GM19025 (cell line): ENCODE measurements around the gene DENND5B.
A peak's percentile ranks its signal among the peaks of the same experiment; 100 is the strongest.
"Not testable (repeated sequence)": the region's sequence is repeated elsewhere in the genome, so short reads cannot be mapped to it uniquely, and the experiment has no call there.

Experiments
- ATAC-seq: cut with Tn5 transposase; IDR thresholded peaks from one replicate; pipeline ENCODE4 v1.9.1; 2021; ENCODE audit warnings: mild to moderate bottlenecking, low read depth, moderate library complexity; ENCODE audit not compliant: unreplicated experiment

The DENND5B gene

GRCh38 chr12:31562594-31563328 is 28.2 kb downstream of the DENND5B start:
- no peak for ATAC-seq

GRCh38 chr12:31560516-31560915 is 30.4 kb downstream of the DENND5B start:
- ATAC-seq = no peak

GRCh38 chr12:31558521-31558920 is 32.4 kb downstream of the DENND5B start:
- ATAC-seq = no peak

GRCh38 chr12:31557707-31558106 is 33.2 kb downstream of the DENND5B start:
- no peak for ATAC-seq

- ATAC-seq = not testable (repeated sequence)
These were observed 35.5 kb downstream of the DENND5B start for GRCh38 chr12:31555466-31555865.

GRCh38 chr12:31550590-31550989 is 40.3 kb downstream of the DENND5B start:
- ATAC-seq = not testable (repeated sequence)

- ATAC-seq = no peak
These were observed 54.3 kb downstream of the DENND5B start for GRCh38 chr12:31536672-31537071.

GRCh38 chr12:31533470-31533869 is 57.5 kb downstream of the DENND5B start:
- ATAC-seq = no peak

GRCh38 chr12:31531893-31532292 is 59.0 kb downstream of the DENND5B start:
- no peak for ATAC-seq

GRCh38 chr12:31528095-31528494 is 62.8 kb downstream of the DENND5B start:
- ATAC-seq = no peak

- ATAC-seq = no peak
These were observed 63.9 kb downstream of the DENND5B start for GRCh38 chr12:31527083-31527482.

GRCh38 chr12:31526158-31526546 is 64.8 kb downstream of the DENND5B start:
- ATAC-seq = no peak

- ATAC-seq = no peak
These were observed 65.3 kb downstream of the DENND5B start for GRCh38 chr12:31525496-31526157.

- ATAC-seq = peak; percentile 84
These were observed 66.0 kb downstream of the DENND5B start for GRCh38 chr12:31524791-31525495.

GRCh38 chr12:31523306-31523705 is 67.6 kb downstream of the DENND5B start:
- no peak for ATAC-seq

- no peak for ATAC-seq
These were observed 68.3 kb downstream of the DENND5B start for GRCh38 chr12:31522607-31523006.

GRCh38 chr12:31521964-31522363 is 69.0 kb downstream of the DENND5B start:
- ATAC-seq = no peak

GRCh38 chr12:31519511-31519910 is 71.4 kb downstream of the DENND5B start:
- ATAC-seq = no peak

GRCh38 chr12:31518680-31519227 is 72.2 kb downstream of the DENND5B start:
- ATAC-seq = no peak

GRCh38 chr12:31517994-31518393 is 72.9 kb downstream of the DENND5B start:
- no peak for ATAC-seq

- ATAC-seq = no peak
These were observed 74.2 kb downstream of the DENND5B start for GRCh38 chr12:31516702-31517101.
